ENCODE measurements around the gene MSI1. TPM values are rescaled to one million over a fixed set of nuclear protein-coding genes. Genes with fewer than 3 reads are reported as not detected.

MSI1 gene
- total and polyA plus RNA-seq, 10 of the 15 experiments (the other 5 are each of a cell fraction or from before 2014, with no cell fraction given), result 0.04 TPM; not detected in 9

DNA sequence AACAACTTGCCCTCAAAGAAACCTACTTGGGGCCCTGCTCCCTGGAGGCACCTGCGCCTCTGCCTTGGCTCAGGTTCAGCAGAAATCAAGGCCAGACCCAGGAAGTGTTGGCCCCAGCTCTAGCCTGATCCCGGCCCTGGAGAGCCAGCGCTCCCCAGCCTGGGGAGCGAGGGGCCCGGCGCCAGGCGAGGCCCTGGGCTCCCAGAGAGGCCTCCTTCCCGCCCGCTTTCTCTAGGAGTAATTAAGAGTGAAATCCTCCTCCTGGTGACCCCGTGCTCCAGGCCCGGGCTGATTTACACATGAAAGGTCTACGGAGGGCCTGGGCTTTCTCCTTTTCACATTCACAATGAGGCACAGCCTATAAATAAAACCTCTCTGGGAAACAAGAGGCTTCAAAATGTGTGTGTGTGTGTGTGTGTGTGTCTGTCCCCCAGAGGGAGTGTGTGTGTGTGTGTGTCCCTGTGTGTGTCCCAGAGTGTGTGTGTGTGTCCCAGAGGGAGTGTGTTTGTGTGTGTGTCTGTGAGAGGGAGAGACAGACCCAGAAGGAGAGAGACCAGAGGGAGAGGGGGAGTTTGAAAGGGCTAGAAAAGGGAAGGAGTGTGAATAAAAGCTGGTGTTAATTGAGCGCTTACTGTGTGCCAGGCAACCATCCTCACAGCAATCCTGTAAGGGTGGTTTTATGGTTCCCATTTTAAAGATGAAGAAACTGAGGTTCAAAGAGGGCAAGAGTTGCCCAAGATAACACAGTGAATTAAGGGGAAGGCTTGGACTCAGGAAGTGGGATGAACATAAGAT is 45.1 kb upstream of the MSI1 start:
- Histone ChIP-seq H3K4me1 (ENCODE audit: control insufficient read depth, insufficient read depth, low read length) (no peaks in the 10 kb centered on the region), H3K27me3 (replicated peaks in 1 of 2; ENCODE audit: control insufficient read depth in 2 of 2, insufficient read depth in 2 of 2, low read length in 1 of 2) (no peaks in the 10 kb centered on the region), H3K4me2 (ENCODE audit: control insufficient read depth, insufficient read depth) (no peak overlapping the region), H3K4me3 (no peak overlapping the region), H3K9ac (ENCODE audit: control insufficient read depth, insufficient read depth, low read length) (no peak overlapping the region), H3K79me2 (ENCODE audit: control insufficient read depth, insufficient read depth, low read length) (no peaks in the 10 kb centered on the region), H2AFZ (ENCODE audit: control insufficient read depth, low read depth, low read length) (no peak overlapping the region), H4K20me1 (ENCODE audit: control insufficient read depth, insufficient read depth) (no peaks in the 10 kb centered on the region), H3K27ac (ENCODE audit: control insufficient read depth, insufficient read depth) (no peak overlapping the region), H3K9me3 (replicated peaks; ENCODE audit: control insufficient read depth, insufficient read depth, low read length) (no peaks in the 10 kb centered on the region), H3K36me3 (ENCODE audit: control insufficient read depth in 2 of 2, insufficient read depth in 2 of 2, low read length in 1 of 2) (no peaks in the 10 kb centered on the region)
- ChIA-PET CTCF (no interaction called here), SMC1A (ENCODE audit: uncharacterized antibody, unreplicated experiment) (no interaction called here), RAD21 (ENCODE audit: unreplicated experiment) (no interaction called here), POLR2A (interaction anchor here (0.6 kb wide), 1 partner anchor 123 kb away, joined by 3 read pairs; the partner anchor contains the start of gene RNU4-2)
- BruUV-seq (replicated peaks), result no TSS peak
- 60% methylated on average over 13 of the region's 13 CpGs for WGBS (ENCODE audit: insufficient coverage, insufficient replicate concordance, low lambda C conversion rate, missing lambda C conversion rate)
- DNase-seq (ENCODE audit: low read depth, low spot score) (no peak), ATAC-seq (no peak), FAIRE-seq (no peak)
- intact Hi-C loops (cut with micrococcal nuclease; ENCODE audit: unreplicated experiment) (no loop called here), in situ Hi-C loops (cut with MboI) (no loop called here)
- TF ChIP-seq ZBTB40 (IDR thresholded peaks at IDR 0.05; ENCODE audit: borderline replicate concordance), result no peak
- no peak for TF ChIP-seq KLF5 (IDR thresholded peaks at IDR 0.05; ENCODE audit: partially characterized antibody)
- TF ChIP-seq JUNB (IDR thresholded peaks at IDR 0.05), result no peak
- TF ChIP-seq YY1 (IDR thresholded peaks at IDR 0.05; ENCODE audit: low read depth, low read length), result no peak
- TF ChIP-seq POU2F2 (IDR thresholded peaks at IDR 0.05; ENCODE audit: borderline replicate concordance, low read depth, low read length), result no peak
- no peak for TF ChIP-seq BCL3 (IDR thresholded peaks at IDR 0.05; ENCODE audit: borderline replicate concordance, insufficient read depth, low read depth, low read length, poor library complexity, severe bottlenecking)
- no peak for TF ChIP-seq BRCA1 (IDR thresholded peaks at IDR 0.05; ENCODE audit: low read depth, low read length)
- no peak for TF ChIP-seq SKIL (IDR thresholded peaks at IDR 0.05; ENCODE audit: low read depth, poor library complexity, severe bottlenecking)
- no peak for TF ChIP-seq NFXL1 (IDR thresholded peaks at IDR 0.05; ENCODE audit: borderline replicate concordance)
- no peak for TF ChIP-seq NKRF (conservative IDR thresholded peaks at IDR 0.05)
- TF ChIP-seq ZNF207 (IDR thresholded peaks at IDR 0.05; ENCODE audit: borderline replicate concordance), result no peak
- no peak for TF ChIP-seq EZH2 (IDR thresholded peaks at IDR 0.05; ENCODE audit: borderline replicate concordance, control insufficient read depth, low read depth, low read length)
- TF ChIP-seq SMAD1 (IDR thresholded peaks at IDR 0.05; ENCODE audit: low read depth, partially characterized antibody), result no peak

Measured in GM12878 (cell line).